ENCODE data around the gene FAP.

The FAP gene

DNA sequence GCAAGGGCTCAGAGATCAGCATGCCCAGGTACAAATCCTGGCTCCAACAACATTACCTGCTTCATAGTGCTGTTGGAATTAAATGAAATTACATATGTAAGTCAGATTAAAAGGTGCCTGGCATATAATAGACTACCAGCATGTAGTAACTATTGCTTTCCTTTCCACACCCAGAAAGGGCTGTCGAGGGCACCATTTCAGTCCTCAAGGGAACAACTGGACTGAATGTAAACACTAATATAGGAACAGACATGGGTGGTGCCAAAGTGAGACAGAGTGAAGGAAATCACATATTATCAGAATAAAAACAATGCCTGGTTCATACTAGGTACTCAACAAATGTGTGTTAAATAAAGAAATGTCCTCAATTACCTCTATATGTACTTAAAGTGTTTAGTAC, 43.3 kb downstream of the FAP start:
- TF ChIP-seq, protein P1, sequence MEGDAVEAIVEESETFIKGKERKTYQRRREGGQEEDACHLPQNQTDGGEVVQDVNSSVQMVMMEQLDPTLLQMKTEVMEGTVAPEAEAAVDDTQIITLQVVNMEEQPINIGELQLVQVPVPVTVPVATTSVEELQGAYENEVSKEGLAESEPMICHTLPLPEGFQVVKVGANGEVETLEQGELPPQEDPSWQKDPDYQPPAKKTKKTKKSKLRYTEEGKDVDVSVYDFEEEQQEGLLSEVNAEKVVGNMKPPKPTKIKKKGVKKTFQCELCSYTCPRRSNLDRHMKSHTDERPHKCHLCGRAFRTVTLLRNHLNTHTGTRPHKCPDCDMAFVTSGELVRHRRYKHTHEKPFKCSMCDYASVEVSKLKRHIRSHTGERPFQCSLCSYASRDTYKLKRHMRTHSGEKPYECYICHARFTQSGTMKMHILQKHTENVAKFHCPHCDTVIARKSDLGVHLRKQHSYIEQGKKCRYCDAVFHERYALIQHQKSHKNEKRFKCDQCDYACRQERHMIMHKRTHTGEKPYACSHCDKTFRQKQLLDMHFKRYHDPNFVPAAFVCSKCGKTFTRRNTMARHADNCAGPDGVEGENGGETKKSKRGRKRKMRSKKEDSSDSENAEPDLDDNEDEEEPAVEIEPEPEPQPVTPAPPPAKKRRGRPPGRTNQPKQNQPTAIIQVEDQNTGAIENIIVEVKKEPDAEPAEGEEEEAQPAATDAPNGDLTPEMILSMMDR (IDR thresholded peaks at IDR 0.05; ENCODE audit: control insufficient read depth, extremely low read depth, insufficient read depth) = no peak
- DNase-seq (ENCODE audit: low read depth) = no peak
- no peak overlapping the region for H3K4me3 ChIP-seq (ENCODE audit: low read depth, low read length)

DNA sequence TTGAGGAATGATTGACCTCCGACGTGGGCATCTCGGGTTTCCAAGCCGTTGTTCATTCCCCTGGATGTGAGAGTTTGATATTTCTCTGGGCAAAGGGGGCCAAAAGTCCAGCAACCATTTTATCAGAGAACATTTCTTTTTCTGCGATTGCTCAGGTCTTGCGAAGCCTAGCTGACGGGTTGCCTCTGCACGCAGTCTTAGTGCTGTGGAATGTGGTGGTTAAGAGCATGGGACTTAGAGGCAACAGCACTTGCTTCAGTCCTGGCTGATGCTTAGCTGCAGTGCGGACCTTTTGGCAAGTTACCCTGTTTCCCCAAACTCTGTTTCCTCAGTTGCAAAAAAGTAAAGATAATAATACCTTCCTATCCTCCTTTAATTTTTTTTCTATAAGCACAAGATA, 45.0 kb downstream of the FAP start:
- H3K4me3 ChIP-seq (ENCODE audit: low read depth, low read length) = no peak overlapping the region
- no peak for DNase-seq (ENCODE audit: low read depth)
- TF ChIP-seq, protein P1 (IDR thresholded peaks at IDR 0.05; ENCODE audit: control insufficient read depth, extremely low read depth, insufficient read depth) = no peak

DNA sequence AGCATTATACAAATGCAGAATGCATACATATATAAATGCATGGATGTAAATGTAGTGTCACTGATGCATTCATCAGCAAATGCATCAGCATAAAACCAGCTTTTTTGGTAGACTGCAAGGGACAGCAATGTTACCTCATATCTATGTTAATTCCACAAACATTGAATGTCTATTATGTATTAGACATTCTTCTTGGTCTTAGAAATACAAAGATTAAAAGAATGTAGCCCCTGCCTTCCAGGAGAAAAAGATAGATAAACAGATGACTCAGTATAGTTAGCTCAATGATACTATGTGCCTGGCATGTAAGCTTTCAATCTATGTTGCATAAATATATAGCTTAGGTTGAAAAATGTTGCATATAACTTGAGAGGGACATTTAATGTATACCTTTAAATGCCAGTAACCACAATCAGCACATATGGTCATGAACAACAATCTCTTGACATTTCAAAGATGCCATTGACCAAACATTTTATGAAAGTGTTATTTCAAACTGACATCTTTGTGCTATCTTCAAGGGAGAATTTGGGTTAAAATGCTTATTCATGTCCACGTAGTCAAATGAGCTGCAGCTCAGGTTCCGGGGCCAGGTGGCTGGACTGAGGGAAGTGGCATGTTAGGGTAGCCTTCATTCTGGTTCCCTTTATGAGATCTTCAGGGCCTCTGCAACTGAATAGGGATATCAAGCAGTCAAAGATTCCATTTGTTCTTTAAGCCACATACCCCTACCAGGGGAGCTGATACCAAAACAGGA, 46.0 kb downstream of the FAP start:
- DNase-seq (ENCODE audit: low read depth) = no peak
- no peak overlapping the region for H3K4me3 ChIP-seq (ENCODE audit: low read depth, low read length)
- TF ChIP-seq, protein P1 (IDR thresholded peaks at IDR 0.05; ENCODE audit: control insufficient read depth, extremely low read depth, insufficient read depth) = no peak

DNA sequence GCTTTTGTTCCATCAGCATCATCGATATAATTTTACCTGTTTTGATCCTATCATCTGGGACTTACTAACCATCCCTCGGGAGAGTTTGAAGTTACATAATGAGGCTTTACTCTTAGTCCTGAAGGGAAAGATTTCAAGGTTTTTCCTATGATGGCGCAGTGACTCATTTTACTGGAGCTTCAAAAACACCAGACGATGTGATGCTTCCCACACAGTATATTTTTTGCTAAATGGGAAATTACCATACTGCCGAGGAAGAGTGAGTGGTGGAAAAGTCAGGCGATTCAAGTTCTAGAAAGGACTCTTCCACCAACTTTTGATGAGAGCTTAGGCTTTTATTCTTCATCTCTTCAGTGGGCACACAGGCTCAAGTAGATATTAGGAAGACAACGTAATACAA, 46.6 kb downstream of the FAP start:
- DNase-seq (ENCODE audit: low read depth) = no peak
- TF ChIP-seq, protein P1 (IDR thresholded peaks at IDR 0.05; ENCODE audit: control insufficient read depth, extremely low read depth, insufficient read depth) = no peak
- no peak overlapping the region for H3K4me3 ChIP-seq (ENCODE audit: low read depth, low read length)

DNA sequence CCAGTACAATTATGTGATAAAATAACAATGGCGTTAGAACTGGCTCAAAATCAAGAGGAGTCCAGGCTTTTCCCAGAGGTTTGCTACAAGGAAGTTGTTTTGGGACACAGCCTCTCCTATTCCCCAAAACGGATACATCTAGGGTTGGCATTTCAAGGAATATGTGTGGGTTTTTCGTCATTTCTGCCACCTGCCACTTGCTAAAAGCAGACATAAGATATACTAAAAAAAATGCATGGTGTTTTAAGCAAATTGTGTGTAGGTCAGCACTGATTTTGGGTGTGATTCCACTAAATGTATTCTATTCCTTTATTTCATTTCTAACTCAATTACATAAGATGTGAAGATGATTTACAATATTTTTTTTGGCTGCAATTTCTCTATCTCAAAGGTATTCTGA, 54.8 kb downstream of the FAP start:
- TF ChIP-seq, protein P1 (IDR thresholded peaks at IDR 0.05; ENCODE audit: control insufficient read depth, extremely low read depth, insufficient read depth) = no peak

DNA sequence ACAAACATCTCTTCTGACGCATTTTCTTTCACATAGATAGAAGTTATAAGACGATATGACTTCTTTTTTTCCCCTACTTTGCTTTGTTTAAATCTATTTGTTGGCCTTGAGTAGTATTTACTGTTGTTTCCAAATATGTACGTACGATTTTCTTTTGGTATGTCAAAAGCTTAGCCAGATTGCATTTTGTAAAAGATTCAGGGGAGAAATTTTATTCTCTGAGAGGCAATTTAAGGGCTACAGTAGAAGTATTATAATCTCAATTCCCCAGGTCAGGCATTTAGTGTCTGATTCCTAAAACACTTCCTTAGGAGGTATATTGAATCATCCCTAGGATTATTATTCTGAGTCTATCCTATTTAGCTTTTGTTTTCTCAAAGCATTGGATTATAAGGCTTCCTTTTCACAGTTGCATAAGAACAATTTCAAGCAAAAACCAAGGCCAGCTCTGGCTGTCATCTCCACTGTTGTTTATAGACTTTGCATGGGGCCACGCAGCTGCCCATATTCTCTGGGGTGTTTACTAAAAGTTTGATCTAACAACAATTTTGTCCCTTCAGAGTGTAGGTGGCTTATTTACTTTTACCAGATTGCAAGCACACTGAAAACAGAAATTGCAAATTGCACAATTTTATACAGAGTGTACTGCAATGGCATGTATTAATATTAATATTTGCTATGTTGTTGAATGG, 57.6 kb downstream of the FAP start:
- no peak for DNase-seq (ENCODE audit: low read depth)
- TF ChIP-seq, protein P1 (IDR thresholded peaks at IDR 0.05; ENCODE audit: control insufficient read depth, extremely low read depth, insufficient read depth) = no peak
- H3K4me3 ChIP-seq (ENCODE audit: low read depth, low read length) = no peak overlapping the region

More for the DNA sequence above, 54.8 kb downstream of the FAP start:
- H3K4me3 ChIP-seq (ENCODE audit: low read depth, low read length) = no peak overlapping the region
- no peak for DNase-seq (ENCODE audit: low read depth)

Measured in LNCaP clone FGC (cell line).